CD4-positive, alpha-beta T cell (primary cell): ENCODE data around the gene USP46. TPM values are rescaled to one million over a fixed set of nuclear protein-coding genes. Genes with fewer than 3 reads are reported as not detected.

Source experiments
- ATAC-seq: fragments of 200-7000 bp; cut with Tn5 transposase; one replicate; pipeline ENCODE4 v1.10.0; 2022; ENCODE audit warnings: mild to moderate bottlenecking; ENCODE audit not compliant: poor library complexity
- CTCF ChIA-PET: fragments of 350-600 bp; sonication (Branson Sonifier 250); formaldehyde crosslinking; loops from one replicate; lab custom pipeline; 2021; ENCODE audit warnings: antibody characterized with exemption, inconsistent platforms; lab: Charles Lee
- POLR2A ChIA-PET: fragments of 350-600 bp; sonication (Branson Sonifier 250); formaldehyde crosslinking; loops from one replicate; lab custom pipeline; 2021; ENCODE audit warnings: antibody characterized with exemption, inconsistent platforms; lab: Charles Lee
- DNase-seq, 14 experiments: peaks; one replicate each; pipeline ENCODE4 v3.0.0-alpha.2; 2013 to 2020; ENCODE audit warnings: mixed read lengths in 2 of 14
- H3K27ac ChIP-seq, 2 donors: one replicate each; pipeline versions ENCODE4 v1.5.1 to v1.7.0; 2013; ENCODE audit warnings: low read length in 2 of 2, low read depth in 1 of 2, mild to moderate bottlenecking in 1 of 2
- H3K27me3 ChIP-seq, 2 experiments: 1 replicate in 1 of 2; 2 replicates in 1 of 2; pipeline versions ENCODE4 v1.6.1 to v1.7.0; 2013; ENCODE audit warnings: low read length in 2 of 2, control low read depth in 1 of 2, mild to moderate bottlenecking in 1 of 2, moderate library complexity in 1 of 2; ENCODE audit not compliant: insufficient read depth in 2 of 2, control insufficient read depth in 1 of 2
- H3K36me3 ChIP-seq: one replicate; pipeline ENCODE4 v1.6.1; 2013; ENCODE audit warnings: low read length, control low read depth; ENCODE audit not compliant: insufficient read depth
- H3K4me1 ChIP-seq: one replicate; pipeline ENCODE4 v1.6.1; 2013; ENCODE audit warnings: low read length, control low read depth; ENCODE audit not compliant: insufficient read depth
- H3K4me3 ChIP-seq: one replicate; pipeline ENCODE4 v1.5.1; 2013; ENCODE audit warnings: mild to moderate bottlenecking, low read length, moderate library complexity
- H3K9me3 ChIP-seq, 2 experiments: 1 replicate in 1 of 2; 2 replicates in 1 of 2; pipeline versions ENCODE4 v1.6.1 to v1.7.0; 2013; ENCODE audit warnings: low read length in 2 of 2, mild to moderate bottlenecking in 2 of 2, control low read depth in 1 of 2, moderate library complexity in 1 of 2; ENCODE audit not compliant: control insufficient read depth in 1 of 2, insufficient read depth in 1 of 2
- H3K27ac Mint-ChIP-seq: one replicate; pipeline ENCODE4 v1.8.0; 2020; ENCODE audit warnings: mixed read lengths
- H3K27me3 Mint-ChIP-seq: one replicate; pipeline ENCODE4 v1.8.0; 2021; ENCODE audit warnings: mixed read lengths
- H3K36me3 Mint-ChIP-seq: one replicate; pipeline ENCODE4 v1.8.0; 2021; ENCODE audit warnings: low read depth, mixed read lengths
- H3K4me1 Mint-ChIP-seq: one replicate; pipeline ENCODE4 v1.8.0; 2021; ENCODE audit warnings: low read depth, mixed read lengths
- H3K4me3 Mint-ChIP-seq: one replicate; pipeline ENCODE4 v1.8.0; 2020; ENCODE audit warnings: mild to moderate bottlenecking, mixed read lengths
- H3K9me3 Mint-ChIP-seq: one replicate; pipeline ENCODE4 v1.8.0; 2020; ENCODE audit warnings: mixed read lengths
- CTCF ChIP-seq: fragments of 200-600 bp; IDR thresholded peaks from one replicate; pipeline ENCODE4 v1.8.0; 2022; ENCODE audit warnings: antibody characterized with exemption, mild to moderate bottlenecking
- intact Hi-C, 2 experiments: fragments of 100-400 bp; cut with DNase I in 1 of 2; cut with micrococcal nuclease in 1 of 2; formaldehyde crosslinking; loops; one replicate each; pipeline versions ENCODE4 v1.15.1 to v1.9.0; 2023 to 2025; cut with DNase I, micrococcal nuclease
- total RNA-seq, 174 experiments: library from RNA in 2 of 174; stranded (reverse) in 2 of 174; gene quantifications; one replicate each; pipeline ENCODE4 v1.2.3 and lab custom pipeline; 2021 to 2026

USP46 gene
- total RNA-seq, 2 experiments from 2014 or later = 6.8 to 10.5 TPM

- no peaks in the 10 kb centered on the region for H3K27me3 Mint-ChIP-seq
- intact Hi-C loops = loop anchor here in 1 of 2 experiments (10.0 kb wide), 1 partner anchor 63 kb away; no protein-coding TSS in a partner anchor
- H3K9me3 Mint-ChIP-seq = peaks cover 10% of the 10 kb centered on the region
- H3K27ac ChIP-seq = no peak overlapping the region
- peaks cover 0 to 4% of the 10 kb centered on the region in 2 experiments for H3K9me3 ChIP-seq
- no peaks in the 10 kb centered on the region for H3K27me3 ChIP-seq
- CTCF ChIA-PET = no interaction called here
- TF ChIP-seq CTCF = no peak
- POLR2A ChIA-PET = no interaction called here
- peaks cover 51% of the 10 kb centered on the region for H3K4me1 Mint-ChIP-seq
- peaks cover 29% of the 10 kb centered on the region for H3K36me3 Mint-ChIP-seq
- H3K4me3 Mint-ChIP-seq = peak overlapping the region; percentile 9
- no peak overlapping the region for H3K4me3 ChIP-seq
- peaks cover 7% of the 10 kb centered on the region for H3K4me1 ChIP-seq
- no peaks in the 10 kb centered on the region for H3K36me3 ChIP-seq
- DNase-seq (peak in 1 of 14 experiments; percentile 31), ATAC-seq (no peak)
- peak overlapping the region; percentile 41 for H3K27ac Mint-ChIP-seq
Observed at GRCh38 chr4:52651996-52652672, 7.0 kb downstream of the USP46 start.

GRCh38 chr4:52648836-52649235 is 10.3 kb downstream of the USP46 start:
- H3K4me1 ChIP-seq = peaks cover 7% of the 10 kb centered on the region
- H3K4me3 ChIP-seq = no peak overlapping the region
- DNase-seq (no peak), ATAC-seq (no peak)
- Mint-ChIP-seq H3K36me3 (peaks cover 17% of the 10 kb centered on the region), H3K27me3 (no peaks in the 10 kb centered on the region), H3K4me3 (no peak overlapping the region), H3K27ac (no peak overlapping the region), H3K9me3 (peaks cover 10% of the 10 kb centered on the region), H3K4me1 (peaks cover 50% of the 10 kb centered on the region)
- ChIA-PET CTCF (no interaction called here), POLR2A (no interaction called here)
- no peaks in the 10 kb centered on the region for H3K36me3 ChIP-seq
- TF ChIP-seq CTCF = no peak
- H3K27ac ChIP-seq = no peak overlapping the region
- intact Hi-C loops = no loop called here
- H3K27me3 ChIP-seq = no peaks in the 10 kb centered on the region
- peaks cover 0 to 4% of the 10 kb centered on the region in 2 experiments for H3K9me3 ChIP-seq

- intact Hi-C loops = no loop called here
- no peak for DNase-seq
- H3K27ac ChIP-seq = no peak overlapping the region
- Mint-ChIP-seq H3K27me3 (no peaks in the 10 kb centered on the region), H3K4me3 (no peak overlapping the region), H3K9me3 (peaks cover 4% of the 10 kb centered on the region), H3K36me3 (peaks cover 8% of the 10 kb centered on the region), H3K4me1 (peaks cover 64% of the 10 kb centered on the region), H3K27ac (no peak overlapping the region)
- no peak overlapping the region for H3K4me3 ChIP-seq
- no peaks in the 10 kb centered on the region for H3K9me3 ChIP-seq
- TF ChIP-seq CTCF = no peak
- no peaks in the 10 kb centered on the region for H3K27me3 ChIP-seq
- peaks cover 4% of the 10 kb centered on the region for H3K4me1 ChIP-seq
- POLR2A ChIA-PET = no interaction called here
- CTCF ChIA-PET = no interaction called here
- no peak for ATAC-seq
- H3K36me3 ChIP-seq = no peaks in the 10 kb centered on the region
Observed at GRCh38 chr4:52646741-52647140, 12.4 kb downstream of the USP46 start.
